Endometrium (tissue), 2 donors: ENCODE results near the gene ABI2.
"Not testable (repeated sequence)": the region's sequence is repeated elsewhere in the genome, so short reads cannot be mapped to it uniquely, and the experiment has no call there.

Source experiments
- FAIRE-seq: peaks from 2 replicates; lab custom pipeline; 2012; peaks lifted over from hg19 to GRCh38; lab: Jason Lieb, UNC
- donor health status: control.
- donor health status: control.

ABI2 gene

GRCh38 chr2:203359450-203359849 lies 31.3 kb downstream of the ABI2 start:
- FAIRE-seq: no peak

DNA sequence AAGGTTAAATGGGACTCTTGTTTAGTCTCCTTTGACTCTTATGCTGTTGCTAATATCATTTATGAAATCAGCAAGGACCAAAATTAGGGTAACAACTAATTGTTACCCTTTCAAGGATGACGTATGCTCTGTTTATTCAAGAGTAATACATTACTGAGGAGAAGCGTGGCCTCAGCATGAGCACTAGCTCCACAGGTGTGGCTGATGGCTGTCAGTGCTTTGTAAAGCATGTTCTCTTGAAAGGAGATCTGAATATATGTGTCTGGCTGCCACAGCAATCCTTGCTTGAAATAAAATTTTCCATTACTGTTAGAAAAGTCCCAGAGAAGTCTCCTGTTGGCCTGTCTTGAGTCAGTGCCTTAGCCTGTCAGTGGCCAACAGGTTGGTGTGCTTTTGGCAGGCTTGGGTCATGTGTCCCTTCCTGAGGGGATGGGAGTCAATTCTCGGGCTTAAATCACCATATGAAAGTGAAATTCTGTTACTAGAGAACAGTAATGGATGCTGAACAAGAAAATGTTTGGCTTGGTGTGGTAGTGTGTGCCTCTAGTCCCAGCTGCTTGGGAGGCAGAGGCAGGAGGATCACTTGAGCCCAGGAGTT lies 32.7 kb downstream of the ABI2 start:
- no peak for FAIRE-seq

DNA sequence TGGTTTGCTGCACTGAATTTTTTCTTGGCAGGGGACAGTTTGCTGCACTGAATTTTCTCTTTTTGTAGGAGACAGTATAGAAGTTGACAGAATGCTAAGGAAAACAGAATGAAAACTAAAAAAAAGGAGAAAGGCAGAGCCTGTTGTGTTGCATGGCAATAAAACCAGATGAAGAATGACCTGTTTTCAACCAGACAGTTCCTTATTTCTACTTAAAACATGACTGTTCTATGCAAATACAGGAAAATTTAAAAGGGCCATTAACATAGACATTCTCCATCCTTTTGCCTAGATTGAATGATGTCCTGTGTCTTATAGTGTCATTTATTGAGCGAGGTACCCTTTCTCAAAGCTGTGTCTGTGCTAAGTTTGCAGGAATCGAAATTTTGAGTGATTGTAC lies 33.3 kb downstream of the ABI2 start:
- FAIRE-seq: no peak

GRCh38 chr2:203361922-203362321 lies 33.7 kb downstream of the ABI2 start:
- FAIRE-seq: peak; percentile 33

GRCh38 chr2:203366639-203367466 lies 38.7 kb downstream of the ABI2 start:
- no peak for FAIRE-seq

- not testable (repeated sequence) for FAIRE-seq
These were observed 44.5 kb downstream of the ABI2 start for GRCh38 chr2:203372706-203373105.

- no peak for FAIRE-seq
These were observed 48.0 kb downstream of the ABI2 start for GRCh38 chr2:203376173-203376572.

GRCh38 chr2:203379156-203379555 lies 51.0 kb downstream of the ABI2 start:
- no peak for FAIRE-seq

- no peak for FAIRE-seq
These were observed 54.8 kb downstream of the ABI2 start for GRCh38 chr2:203383038-203383437.

GRCh38 chr2:203388153-203388552 lies 60.0 kb downstream of the ABI2 start:
- FAIRE-seq: not testable (repeated sequence)

- peak; percentile 61 for FAIRE-seq
These were observed 66.5 kb downstream of the ABI2 start for GRCh38 chr2:203394519-203395227.

DNA sequence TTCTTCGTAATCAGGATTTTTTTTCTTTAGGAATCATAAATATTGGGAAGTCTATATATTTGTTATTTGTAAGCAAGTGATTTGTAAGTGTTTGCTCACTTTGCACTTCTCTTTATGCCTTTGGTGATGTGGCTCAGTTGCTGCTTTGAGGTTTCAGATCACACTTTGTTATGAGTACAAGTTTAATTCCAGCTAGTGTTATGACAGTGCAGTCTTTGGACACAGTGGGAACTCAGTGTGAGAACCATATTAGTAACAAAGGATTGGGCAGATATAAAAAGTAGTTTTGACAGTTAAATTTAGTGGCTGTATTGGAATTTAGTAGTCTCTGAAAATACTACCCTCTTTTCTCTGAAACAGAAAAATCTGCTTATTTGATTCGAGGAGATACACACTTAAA lies 67.7 kb downstream of the ABI2 start:
- no peak for FAIRE-seq

DNA sequence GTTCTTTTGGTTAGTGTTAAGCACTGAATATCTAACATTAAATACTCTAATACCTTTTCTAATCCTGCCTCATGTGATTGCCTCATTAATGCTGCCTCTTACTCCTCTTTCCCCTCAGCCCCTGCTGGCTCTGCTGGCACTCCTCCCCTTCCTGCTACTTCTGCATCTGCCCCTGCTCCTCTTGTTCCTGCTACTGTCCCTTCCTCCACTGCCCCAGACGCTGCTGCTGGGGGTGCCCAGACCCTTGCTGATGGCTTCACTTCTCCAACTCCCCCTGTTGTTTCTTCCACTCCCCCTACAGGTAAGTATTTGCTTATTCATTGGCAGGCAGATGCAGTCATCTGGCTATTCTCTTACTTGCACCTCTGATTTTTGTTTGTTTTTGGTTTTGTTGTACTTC lies 68.5 kb downstream of the ABI2 start:
- no peak for FAIRE-seq

DNA sequence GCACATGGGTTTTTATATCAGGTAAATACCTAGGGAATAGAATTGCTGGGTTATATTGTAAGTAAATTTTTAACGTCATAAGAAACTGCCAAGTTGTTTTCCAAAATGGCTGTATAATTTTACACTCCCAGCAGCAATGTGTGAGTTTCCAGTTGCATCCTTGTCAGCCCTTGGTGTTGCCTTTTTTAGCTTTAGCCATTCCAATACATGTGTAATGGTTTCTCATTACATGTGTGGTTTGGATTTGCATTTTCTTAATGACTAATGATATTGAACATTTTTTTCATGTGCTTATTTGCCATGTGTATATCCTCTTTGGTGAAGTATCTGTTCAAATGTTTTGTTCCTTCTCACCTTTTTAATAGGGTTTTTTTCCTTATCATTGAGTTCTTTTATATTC lies 70.8 kb downstream of the ABI2 start:
- FAIRE-seq: no peak

DNA sequence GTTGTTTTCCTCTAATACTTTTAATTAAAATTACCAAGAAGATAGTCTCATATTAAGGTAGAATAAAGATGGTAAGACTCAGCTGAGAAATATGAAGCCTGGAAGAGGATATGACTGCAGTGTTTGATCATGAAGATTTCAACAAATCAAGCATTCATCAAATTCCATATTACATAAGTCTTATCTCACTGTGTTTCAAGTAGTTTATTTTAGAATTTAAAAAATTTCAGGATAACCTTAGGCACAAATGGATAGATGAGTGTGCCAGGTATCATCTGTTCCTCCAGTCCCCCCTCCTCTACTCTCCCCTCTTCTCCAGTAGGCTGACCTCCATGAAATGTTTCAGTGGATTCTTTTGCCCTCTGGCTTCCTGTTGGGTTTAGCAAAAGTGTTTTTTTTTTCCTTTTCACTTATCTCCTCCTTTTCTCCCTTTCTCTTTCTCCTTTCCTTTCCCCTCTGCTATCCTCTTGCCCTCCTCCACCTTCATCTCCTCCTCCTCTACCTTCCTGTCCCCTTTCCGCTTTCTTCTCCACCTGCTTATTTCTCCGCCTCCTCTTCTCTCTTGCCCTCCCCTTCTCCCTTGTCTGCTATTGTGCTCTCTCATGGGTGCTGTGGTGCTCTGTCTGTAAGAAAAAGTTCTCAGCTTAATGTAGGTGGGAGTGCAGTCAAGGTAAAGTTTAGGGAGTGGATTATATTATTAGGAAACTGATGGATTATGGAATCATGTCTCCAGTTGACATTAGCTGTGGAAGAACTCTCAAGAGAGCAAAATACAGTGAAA lies 72.8 kb downstream of the ABI2 start:
- FAIRE-seq: no peak

- peak; percentile 29 for FAIRE-seq
These were observed 76.8 kb downstream of the ABI2 start for GRCh38 chr2:203404996-203405395.

DNA sequence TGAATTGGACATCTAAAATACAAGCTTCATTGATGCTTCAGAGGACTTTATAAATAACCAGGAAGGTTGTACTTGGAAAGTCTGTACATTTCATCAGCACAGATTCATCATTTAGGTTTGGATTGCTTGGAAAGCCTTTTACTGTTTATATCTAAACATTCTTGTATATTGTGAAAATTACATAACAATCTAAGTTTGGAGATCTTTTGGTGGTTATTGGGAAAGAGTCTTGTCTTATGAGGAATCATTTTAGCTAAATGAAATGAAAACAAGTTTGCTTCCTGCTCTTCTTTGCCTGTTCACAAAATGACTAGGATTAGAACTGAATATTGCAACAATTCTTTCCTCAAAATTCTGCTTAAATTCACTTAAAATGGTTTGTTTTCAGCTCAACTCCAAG lies 79.3 kb downstream of the ABI2 start:
- FAIRE-seq: no peak

DNA sequence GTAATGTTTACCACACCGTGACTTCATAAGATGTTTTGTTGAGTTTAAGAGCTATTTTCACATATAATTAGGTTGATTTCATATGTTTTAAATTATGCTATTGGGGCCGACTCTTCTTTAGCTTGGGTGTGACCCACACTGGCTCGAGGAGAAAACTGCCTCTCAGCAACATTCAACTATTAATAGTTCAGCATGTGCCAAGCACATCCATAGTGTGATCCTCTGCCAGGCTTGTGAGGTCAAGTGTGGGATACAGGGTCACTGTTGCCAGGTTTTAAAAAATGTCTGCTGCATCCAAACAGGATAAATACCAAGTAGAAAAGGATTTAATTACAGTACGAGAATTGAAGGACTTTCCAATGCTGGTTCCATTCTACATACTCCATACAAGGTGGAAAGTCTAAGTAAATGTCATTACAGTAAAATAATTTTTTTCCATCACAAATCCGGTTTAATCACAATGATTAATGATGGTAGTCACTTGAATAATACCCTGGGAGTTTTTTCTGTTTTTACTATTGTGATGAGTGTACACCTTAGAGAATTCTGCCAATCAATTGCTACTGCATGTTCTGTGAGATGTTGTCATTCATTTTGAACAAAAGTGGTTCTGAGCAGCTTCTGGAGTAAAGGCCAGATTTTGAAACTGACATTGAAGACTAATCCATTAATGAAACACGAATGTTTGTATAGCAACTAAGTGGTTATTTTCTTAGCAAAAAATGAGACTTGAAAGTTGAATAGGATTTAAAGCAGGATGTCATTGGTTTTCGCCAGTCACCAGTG lies 84.5 kb downstream of the ABI2 start:
- FAIRE-seq: no peak

DNA sequence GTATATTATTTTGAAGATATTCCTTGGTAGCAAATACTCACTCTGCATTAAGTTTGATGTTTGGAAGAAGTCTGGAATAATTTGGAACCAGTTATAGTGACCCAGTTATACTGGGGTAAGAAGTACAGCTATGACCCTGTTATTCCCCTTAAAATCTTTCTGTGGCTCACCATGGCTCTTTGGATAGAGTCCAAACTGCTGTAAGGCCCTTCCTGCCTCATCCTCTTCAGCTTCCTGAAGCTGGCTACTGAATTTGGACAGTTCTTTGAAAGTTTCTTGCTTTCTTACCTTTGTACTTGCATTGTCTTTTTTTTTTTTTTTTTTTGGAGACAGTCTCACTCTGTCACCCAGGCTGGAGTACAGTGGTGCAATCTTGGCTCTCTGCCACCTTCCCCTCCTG lies 85.6 kb downstream of the ABI2 start:
- FAIRE-seq: no peak

- no peak for FAIRE-seq
These were observed 90.1 kb downstream of the ABI2 start for GRCh38 chr2:203418271-203418670.

- no peak for FAIRE-seq
These were observed 98.9 kb downstream of the ABI2 start for GRCh38 chr2:203427061-203427460.

DNA sequence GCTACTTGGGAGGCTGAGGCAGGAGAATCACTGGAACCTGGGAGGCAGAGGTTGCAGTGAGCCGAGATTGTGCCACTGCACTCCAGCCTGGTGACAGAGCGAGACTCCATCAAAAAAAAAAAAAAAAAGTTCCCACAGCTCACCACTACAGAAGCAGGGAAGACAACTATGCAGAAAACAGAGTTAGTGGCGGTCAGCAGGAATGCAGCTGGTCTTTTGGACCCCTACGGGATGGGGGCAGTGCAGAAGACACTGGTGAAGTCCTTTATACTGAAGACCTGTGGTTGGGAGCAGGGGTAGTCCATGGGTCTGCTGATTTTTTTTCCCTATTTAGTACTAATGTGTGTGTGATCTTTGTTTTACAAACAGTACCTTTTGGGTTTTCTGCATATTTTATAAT lies 101.4 kb downstream of the ABI2 start:
- FAIRE-seq: not testable (repeated sequence)
